BJ (cell line): ENCODE data around the gene DNAAF3. TPM values are rescaled to one million over a fixed set of nuclear protein-coding genes. Genes with fewer than 3 reads are reported as not detected.

ENCODE experiments used
- CTCF ChIA-PET: fragments of 350-600 bp; formaldehyde crosslinking; extraction: SDS; loops from one replicate; lab custom pipeline; 2021; ENCODE audit warnings: antibody characterized with exemption, inconsistent platforms; lab: Yijun Ruan, JAX
- POLR2A ChIA-PET: fragments of 300-600 bp; sonication (Branson Sonifier 250); formaldehyde crosslinking; extraction: SDS; loops from one replicate; lab custom pipeline; 2021; ENCODE audit warnings: antibody characterized with exemption; lab: Charles Lee
- DNase-seq: peaks from one replicate; pipeline ENCODE4 v3.0.0-alpha.2; 2011; ENCODE audit warnings: low read depth
- H3K27me3 ChIP-seq: 2 replicates; pipeline ENCODE4 v1.6.0; 2011; ENCODE audit warnings: low read length; ENCODE audit not compliant: control insufficient read depth, insufficient read depth
- H3K36me3 ChIP-seq: 2 replicates; pipeline ENCODE4 v1.5.1; 2011; ENCODE audit warnings: low read length; ENCODE audit not compliant: control insufficient read depth, insufficient read depth
- H3K4me3 ChIP-seq: 2 replicates; pipeline ENCODE4 v1.5.1; 2011; ENCODE audit warnings: low read depth, mild to moderate bottlenecking, control low read depth, low read length
- CTCF ChIP-seq: IDR thresholded peaks from 2 replicates; pipeline ENCODE4 v1.5.1; 2011; ENCODE audit warnings: low read depth, mild to moderate bottlenecking, control low read depth, inconsistent platforms, low read length, moderate library complexity; ENCODE audit not compliant: insufficient read depth
- polyA plus RNA-seq: library from polyadenylated mRNA; depleted of rRNA; stranded (reverse); fragments of >200 nt; gene quantifications from 2 replicates; pipeline ENCODE4 v1.2.3, GENCODE V29; 2011

Gene DNAAF3
- polyA plus RNA-seq, 1 experiment = 0.39 TPM

- TF ChIP-seq CTCF = no peak
- Histone ChIP-seq H3K36me3 (peaks cover 1% of the 10 kb centered on the region), H3K27me3 (no peaks in the 10 kb centered on the region; the same call in 1 of the 2 replicates), H3K4me3 (peak overlapping the region; percentile 97)
- ChIA-PET POLR2A (no interaction called here), CTCF (interaction anchor here (0.5 to 2.1 kb wide), 6 partner anchors 13 to 300 kb away, joined by 3 to 12 read pairs (median 3); no protein-coding TSS in a partner anchor)
- DNase-seq = peak; percentile 94
Observed at GRCh38 chr19:55117663-55118391, 48.6 kb downstream of the DNAAF3 start.

GRCh38 chr19:55116859-55117662 lies 49.4 kb downstream of the DNAAF3 start, which contains the start of gene PPP1R12C:
PPP1R12C (minus strand) TSS chr19:55117637; CDS start chr19:55117543, 94 bp downstream.
- ChIA-PET POLR2A (no interaction called here), CTCF (interaction anchor here (0.8 to 2.1 kb wide), 3 partner anchors 15 to 24 kb away, joined by 3 to 12 read pairs (median 3); no protein-coding TSS in a partner anchor)
- TF ChIP-seq CTCF = no peak
- DNase-seq = no peak
- peaks cover 2% of the 10 kb centered on the region for H3K36me3 ChIP-seq
- H3K4me3 ChIP-seq = peak within 1 kb of the TSS; percentile 97
- no peaks in the 10 kb centered on the region for H3K27me3 ChIP-seq

DNA sequence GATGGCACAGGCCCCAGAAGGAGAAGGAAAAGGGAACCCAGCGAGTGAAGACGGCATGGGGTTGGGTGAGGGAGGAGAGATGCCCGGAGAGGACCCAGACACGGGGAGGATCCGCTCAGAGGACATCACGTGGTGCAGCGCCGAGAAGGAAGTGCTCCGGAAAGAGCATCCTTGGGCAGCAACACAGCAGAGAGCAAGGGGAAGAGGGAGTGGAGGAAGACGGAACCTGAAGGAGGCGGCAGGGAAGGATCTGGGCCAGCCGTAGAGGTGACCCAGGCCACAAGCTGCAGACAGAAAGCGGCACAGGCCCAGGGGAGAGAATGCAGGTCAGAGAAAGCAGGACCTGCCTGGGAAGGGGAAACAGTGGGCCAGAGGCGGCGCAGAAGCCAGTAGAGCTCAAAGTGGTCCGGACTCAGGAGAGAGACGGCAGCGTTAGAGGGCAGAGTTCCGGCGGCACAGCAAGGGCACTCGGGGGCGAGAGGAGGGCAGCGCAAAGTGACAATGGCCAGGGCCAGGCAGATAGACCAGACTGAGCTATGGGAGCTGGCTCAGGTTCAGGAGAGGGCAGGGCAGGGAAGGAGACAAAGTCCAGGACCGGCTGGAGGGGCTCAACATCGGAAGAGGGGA lies 50.1 kb downstream of the DNAAF3 start:
- POLR2A ChIA-PET = no interaction called here
- Histone ChIP-seq H3K36me3 (peaks cover 4% of the 10 kb centered on the region), H3K27me3 (no peaks in the 10 kb centered on the region), H3K4me3 (peak overlapping the region; percentile 97)
- no peak for DNase-seq
- CTCF ChIA-PET = no interaction called here
- TF ChIP-seq CTCF = peak; percentile 12; the same call in 1 of the 2 replicates

- Histone ChIP-seq H3K4me3 (peak overlapping the region; percentile 97), H3K27me3 (no peaks in the 10 kb centered on the region), H3K36me3 (peaks cover 4% of the 10 kb centered on the region)
- CTCF ChIA-PET = interaction anchor here (0.7 kb wide), 1 partner anchor 26 kb away, joined by 3 read pairs; no protein-coding TSS in a partner anchor
- TF ChIP-seq CTCF = no peak
- DNase-seq = no peak
- POLR2A ChIA-PET = no interaction called here
Observed at GRCh38 chr19:55115446-55116065, 50.9 kb downstream of the DNAAF3 start.
